Trophoblast cell (in vitro differentiated cells and primary cell): ENCODE results near the gene ABLIM3.

Experiments
- DNase-seq, 2 donors: peaks; one replicate each; pipeline ENCODE4 v3.0.0-alpha.2; 2016
- H2AFZ ChIP-seq: 2 replicates; pipeline ENCODE4 v1.6.1; 2013; ENCODE audit warnings: low read length, moderate library complexity, mild to moderate bottlenecking; ENCODE audit not compliant: insufficient read depth, poor library complexity
- H2AK5ac ChIP-seq: 2 replicates; pipeline ENCODE4 v1.6.1; 2013; ENCODE audit warnings: mild to moderate bottlenecking, low read length
- H2BK120ac ChIP-seq: 2 replicates; pipeline ENCODE4 v1.6.1; 2013; ENCODE audit warnings: low read length, mild to moderate bottlenecking, moderate library complexity; ENCODE audit not compliant: insufficient read depth, poor library complexity
- H2BK12ac ChIP-seq: 2 replicates; pipeline ENCODE4 v1.6.1; 2013; ENCODE audit warnings: mild to moderate bottlenecking, low read length, moderate library complexity
- H2BK5ac ChIP-seq: 2 replicates; pipeline ENCODE4 v1.6.1; 2013; ENCODE audit warnings: low read length, low read depth, moderate library complexity, mild to moderate bottlenecking; ENCODE audit not compliant: poor library complexity
- H3K14ac ChIP-seq: 2 replicates; pipeline ENCODE4 v1.6.1; 2013; ENCODE audit warnings: mild to moderate bottlenecking, low read length
- H3K18ac ChIP-seq: 2 replicates; pipeline ENCODE4 v1.6.1; 2013; ENCODE audit warnings: mild to moderate bottlenecking, low read length
- H3K23ac ChIP-seq: 2 replicates; pipeline ENCODE4 v1.6.1; 2013; ENCODE audit warnings: low read length
- H3K27ac ChIP-seq: 2 replicates; pipeline ENCODE4 v1.5.1; 2013; ENCODE audit warnings: low read depth, mild to moderate bottlenecking, inconsistent platforms, low read length, moderate library complexity
- H3K27me3 ChIP-seq: 2 replicates; pipeline ENCODE4 v1.6.1; 2013; ENCODE audit warnings: inconsistent platforms, mild to moderate bottlenecking, low read length, moderate library complexity; ENCODE audit not compliant: insufficient read depth
- H3K36me3 ChIP-seq, 2 experiments: 1 replicate in 1 of 2; 2 replicates in 1 of 2; pipeline ENCODE4 v1.6.1; 2013; ENCODE audit warnings: low read length in 2 of 2, mild to moderate bottlenecking in 2 of 2, moderate library complexity in 1 of 2; ENCODE audit not compliant: insufficient read depth in 2 of 2, control insufficient read depth in 1 of 2
- H3K4ac ChIP-seq: 2 replicates; pipeline ENCODE4 v1.6.1; 2013; ENCODE audit warnings: low read depth, mild to moderate bottlenecking, low read length, moderate library complexity
- H3K4me1 ChIP-seq, 2 experiments: 1 replicate in 1 of 2; 2 replicates in 1 of 2; pipeline ENCODE4 v1.6.1; 2013; ENCODE audit warnings: low read length in 2 of 2, mild to moderate bottlenecking in 2 of 2, moderate library complexity in 1 of 2; ENCODE audit not compliant: insufficient read depth in 2 of 2, control insufficient read depth in 1 of 2
- H3K4me2 ChIP-seq: 2 replicates; pipeline ENCODE4 v1.6.1; 2013; ENCODE audit warnings: inconsistent platforms, mild to moderate bottlenecking, low read length, moderate library complexity
- H3K4me3 ChIP-seq: 2 replicates; pipeline ENCODE4 v1.5.1; 2013; ENCODE audit warnings: mild to moderate bottlenecking, low read depth, low read length, inconsistent platforms
- H3K79me1 ChIP-seq: one replicate; pipeline ENCODE4 v1.6.1; 2013; ENCODE audit warnings: low read length
- H3K79me2 ChIP-seq: 2 replicates; pipeline ENCODE4 v1.6.1; 2013; ENCODE audit warnings: low read length, mild to moderate bottlenecking; ENCODE audit not compliant: control insufficient read depth, insufficient read depth, poor library complexity
- H3K9ac ChIP-seq: 2 replicates; pipeline ENCODE4 v1.6.1; 2013; ENCODE audit warnings: mild to moderate bottlenecking, low read length
- H3K9me3 ChIP-seq: 2 replicates; pipeline ENCODE4 v1.6.1; 2013; ENCODE audit warnings: low read depth, mild to moderate bottlenecking, control low read depth, inconsistent platforms, low read length; ENCODE audit not compliant: insufficient read depth
- H4K12ac ChIP-seq: 2 replicates; pipeline ENCODE4 v1.6.1; 2013; ENCODE audit warnings: low read depth, mild to moderate bottlenecking, low read length, moderate library complexity
- H4K8ac ChIP-seq: 2 replicates; pipeline ENCODE4 v1.6.1; 2013; ENCODE audit warnings: low read depth, mild to moderate bottlenecking, low read length, moderate library complexity
- H4K91ac ChIP-seq: one replicate; pipeline ENCODE4 v1.6.1; 2013; ENCODE audit warnings: low read depth, mild to moderate bottlenecking, low read length, moderate library complexity
- whole genome bisulfite sequencing: extraction: QIAGEN DNeasy Blood & Tissue Kit; methylation state at CpG from one replicate; pipeline ENCODE4 v1.1.7; 2013; ENCODE audit warnings: missing lambda C conversion rate; ENCODE audit not compliant: insufficient read length, insufficient coverage; ENCODE audit errors: extremely low coverage; 5-methylcytosine and 5-hydroxymethylcytosine counted together

Gene ABLIM3

DNA sequence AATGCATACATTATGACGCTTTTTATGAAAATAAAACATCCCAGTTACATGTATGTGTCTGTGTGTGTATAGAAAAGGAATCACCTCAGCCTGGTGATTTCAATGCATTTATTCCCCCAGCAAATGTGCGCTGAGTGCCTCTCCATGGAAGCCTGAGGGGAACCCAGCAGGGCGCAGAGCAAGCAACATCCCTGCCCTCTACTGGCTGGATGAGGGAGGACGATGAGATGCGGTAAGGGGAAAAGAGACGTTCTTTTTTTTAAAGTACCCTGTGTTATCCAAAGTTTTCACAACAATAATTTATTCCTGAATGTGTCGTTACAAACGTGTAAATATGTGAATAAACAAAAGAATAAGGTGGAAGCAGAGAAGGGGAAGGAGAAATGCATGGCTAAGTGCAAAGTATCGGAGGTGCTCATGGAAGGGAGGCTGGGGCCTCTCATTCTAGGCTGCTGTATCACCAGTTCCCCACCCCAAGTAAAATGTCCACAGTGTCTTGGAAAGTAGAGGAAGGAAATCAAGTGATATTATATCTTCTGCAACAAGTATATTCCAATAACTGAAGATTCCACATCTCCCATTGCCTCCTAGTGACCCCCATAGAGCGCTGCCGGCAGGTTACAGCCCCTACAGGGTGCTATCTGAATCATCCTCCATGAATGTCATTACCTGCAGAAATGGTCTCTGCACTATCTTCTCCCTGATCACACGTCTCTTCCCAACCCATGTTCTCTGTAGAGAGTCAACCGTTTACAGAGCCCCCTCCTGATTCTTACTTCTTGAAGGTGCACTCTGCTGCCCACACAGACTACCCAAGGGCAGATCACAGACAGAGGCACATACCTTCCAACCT, 13.0 kb upstream of the ABLIM3 start:
- peaks cover 2% of the 10 kb centered on the region for H3K79me2 ChIP-seq
- no peak overlapping the region for H3K14ac ChIP-seq
- no peaks in the 10 kb centered on the region for H3K27me3 ChIP-seq
- H3K4me3 ChIP-seq, result no peak overlapping the region
- H3K4me1 ChIP-seq, result peaks cover 15 to 27% of the 10 kb centered on the region in 2 experiments
- no peak overlapping the region for H4K8ac ChIP-seq
- H3K79me1 ChIP-seq, result peaks cover 10% of the 10 kb centered on the region
- no CpG with 5 or more reads among the region's 13 CpGs for WGBS
- no peak overlapping the region for H4K12ac ChIP-seq
- peak; percentile 57 to 70 for DNase-seq
- no peak overlapping the region for H2BK5ac ChIP-seq
- no peak overlapping the region for H3K23ac ChIP-seq
- H3K4me2 ChIP-seq, result no peak overlapping the region
- no peak overlapping the region for H3K9ac ChIP-seq
- peak overlapping the region; percentile 8 for H2BK12ac ChIP-seq
- H2BK120ac ChIP-seq, result no peak overlapping the region
- H3K4ac ChIP-seq, result no peak overlapping the region
- H3K18ac ChIP-seq, result no peak overlapping the region
- H2AFZ ChIP-seq, result no peak overlapping the region
- peak overlapping the region; percentile 18 for H3K27ac ChIP-seq
- peak overlapping the region; percentile 82 for H2AK5ac ChIP-seq
- no peaks in the 10 kb centered on the region for H3K36me3 ChIP-seq
- H3K9me3 ChIP-seq, result no peaks in the 10 kb centered on the region
- H4K91ac ChIP-seq, result no peak overlapping the region

DNA sequence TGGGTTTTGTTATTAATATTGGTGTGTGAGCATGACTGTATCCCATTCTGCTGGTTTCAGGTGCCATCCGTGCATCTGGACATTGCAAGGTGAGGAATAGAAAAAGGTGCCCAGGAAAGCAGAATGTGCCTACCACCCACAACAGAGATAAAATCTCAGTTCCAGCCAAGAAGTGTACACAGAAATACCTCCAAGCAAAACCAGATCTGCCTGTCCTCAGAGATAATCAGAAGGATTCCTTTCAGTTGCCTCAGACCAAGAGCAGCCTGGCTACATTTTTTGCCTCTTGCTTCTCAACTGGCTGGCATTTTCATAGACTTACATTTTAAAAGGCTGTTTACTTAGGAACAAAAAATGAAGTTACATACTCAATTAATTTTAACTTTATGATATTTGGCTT, 12.1 kb upstream of the ABLIM3 start:
- H3K4me1 ChIP-seq, result peaks cover 15 to 29% of the 10 kb centered on the region in 2 experiments
- H3K14ac ChIP-seq, result no peak overlapping the region
- no peaks in the 10 kb centered on the region for H3K36me3 ChIP-seq
- no peak overlapping the region for H2AK5ac ChIP-seq
- no peak overlapping the region for H2BK12ac ChIP-seq
- peak overlapping the region; percentile 36 for H3K4me2 ChIP-seq
- no peaks in the 10 kb centered on the region for H3K9me3 ChIP-seq
- H4K8ac ChIP-seq, result no peak overlapping the region
- H4K91ac ChIP-seq, result no peak overlapping the region
- WGBS, result no CpG with 5 or more reads among the region's 1 CpG
- no peak overlapping the region for H2BK120ac ChIP-seq
- no peak overlapping the region for H2BK5ac ChIP-seq
- H3K9ac ChIP-seq, result no peak overlapping the region
- no peak overlapping the region for H3K18ac ChIP-seq
- peaks cover 2% of the 10 kb centered on the region for H3K79me2 ChIP-seq
- DNase-seq, result peak; percentile 84 to 96
- H3K79me1 ChIP-seq, result peaks cover 11% of the 10 kb centered on the region
- no peak overlapping the region for H3K4ac ChIP-seq
- H3K4me3 ChIP-seq, result no peak overlapping the region
- H3K27ac ChIP-seq, result peak overlapping the region; percentile 70
- no peak overlapping the region for H4K12ac ChIP-seq
- H3K27me3 ChIP-seq, result no peaks in the 10 kb centered on the region
- H3K23ac ChIP-seq, result no peak overlapping the region
- no peak overlapping the region for H2AFZ ChIP-seq

DNA sequence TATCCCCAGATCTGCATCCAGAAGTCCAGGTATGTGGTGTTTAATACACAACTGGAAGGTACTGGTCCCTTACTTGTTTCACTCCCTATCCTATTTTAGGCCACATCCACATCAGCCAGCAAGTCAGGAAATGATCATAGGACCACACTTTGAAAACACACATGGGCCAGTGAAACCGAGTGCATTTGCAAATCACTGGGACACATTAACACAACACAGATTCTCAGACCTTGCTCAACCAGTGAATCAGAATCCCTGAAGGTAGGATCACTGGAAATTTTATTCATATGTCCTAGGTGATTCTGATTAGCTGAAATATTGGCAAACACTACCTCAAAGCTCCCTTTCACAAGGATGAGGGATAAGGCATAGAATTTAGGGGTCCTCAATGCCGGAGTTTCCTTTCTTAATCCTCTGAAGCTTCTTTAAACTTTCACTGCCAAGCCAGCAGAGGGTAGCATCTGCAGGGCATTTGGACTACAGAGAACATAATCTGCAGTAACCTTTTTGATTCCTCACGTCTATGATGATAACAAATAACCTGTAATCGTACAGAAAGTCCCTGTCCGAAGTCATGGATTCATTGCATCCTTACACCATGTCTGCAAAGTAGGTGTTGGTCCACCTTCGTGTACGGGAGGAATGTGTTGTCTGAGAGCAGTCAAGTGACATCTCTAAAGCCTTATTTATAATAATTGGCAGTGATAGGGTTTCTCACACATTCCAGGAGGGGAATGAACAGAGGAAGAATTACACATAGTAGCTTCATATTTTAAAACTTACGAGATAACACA, 11.0 kb upstream of the ABLIM3 start:
- H2BK120ac ChIP-seq, result peak overlapping the region; percentile 3
- peaks cover 18 to 32% of the 10 kb centered on the region in 2 experiments for H3K4me1 ChIP-seq
- peaks cover 2% of the 10 kb centered on the region for H3K9me3 ChIP-seq
- H3K79me1 ChIP-seq, result peaks cover 13% of the 10 kb centered on the region
- no peak overlapping the region for H3K9ac ChIP-seq
- no peak overlapping the region for H3K4me3 ChIP-seq
- H3K36me3 ChIP-seq, result no peaks in the 10 kb centered on the region
- H3K14ac ChIP-seq, result peak overlapping the region; percentile 37
- H2AK5ac ChIP-seq, result peak overlapping the region; percentile 34
- peak overlapping the region; percentile 1 for H4K91ac ChIP-seq
- H3K79me2 ChIP-seq, result peaks cover 2% of the 10 kb centered on the region
- peak; percentile 38 to 80 for DNase-seq
- WGBS, result no CpG with 5 or more reads among the region's 8 CpGs
- no peak overlapping the region for H3K4ac ChIP-seq
- no peak overlapping the region for H4K8ac ChIP-seq
- no peak overlapping the region for H3K23ac ChIP-seq
- H4K12ac ChIP-seq, result no peak overlapping the region
- no peak overlapping the region for H3K27ac ChIP-seq
- H2BK12ac ChIP-seq, result peak overlapping the region; percentile 51
- no peaks in the 10 kb centered on the region for H3K27me3 ChIP-seq
- H3K4me2 ChIP-seq, result no peak overlapping the region
- peak overlapping the region; percentile 47 for H2BK5ac ChIP-seq
- no peak overlapping the region for H3K18ac ChIP-seq
- H2AFZ ChIP-seq, result no peak overlapping the region

DNA sequence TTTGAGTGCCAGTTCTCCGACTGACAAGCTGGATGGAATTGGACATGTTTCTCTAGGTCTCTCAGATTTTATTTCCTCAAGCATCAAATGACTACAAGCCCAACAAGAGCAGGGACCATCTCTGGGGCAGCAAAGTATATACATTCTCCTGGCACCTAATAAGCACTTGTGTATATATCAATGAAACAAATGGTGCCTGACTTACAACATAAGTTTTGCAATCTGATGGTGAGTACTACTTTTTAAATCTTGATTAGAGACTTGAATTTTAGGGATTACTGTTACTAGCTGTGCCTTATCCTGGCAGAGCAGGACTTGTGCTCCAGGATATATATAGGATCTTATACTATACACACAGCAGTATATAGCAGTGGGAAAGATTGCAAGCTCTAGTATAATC, 8.8 kb upstream of the ABLIM3 start:
- no peaks in the 10 kb centered on the region for H3K36me3 ChIP-seq
- no peak overlapping the region for H2AFZ ChIP-seq
- no peak overlapping the region for H3K9ac ChIP-seq
- H3K4me2 ChIP-seq, result no peak overlapping the region
- no peak overlapping the region for H2BK12ac ChIP-seq
- no peak overlapping the region for H4K8ac ChIP-seq
- no peak overlapping the region for H4K91ac ChIP-seq
- peaks cover 11% of the 10 kb centered on the region for H3K79me1 ChIP-seq
- no peak overlapping the region for H3K18ac ChIP-seq
- no peak overlapping the region for H3K27ac ChIP-seq
- H3K4me3 ChIP-seq, result no peak overlapping the region
- H2AK5ac ChIP-seq, result no peak overlapping the region
- peaks cover 2% of the 10 kb centered on the region for H3K79me2 ChIP-seq
- H4K12ac ChIP-seq, result no peak overlapping the region
- H2BK5ac ChIP-seq, result no peak overlapping the region
- no peak overlapping the region for H3K14ac ChIP-seq
- no CpG with 5 or more reads among the region's 1 CpG for WGBS
- no peak overlapping the region for H2BK120ac ChIP-seq
- H3K9me3 ChIP-seq, result peaks cover 2% of the 10 kb centered on the region
- no peak overlapping the region for H3K23ac ChIP-seq
- H3K27me3 ChIP-seq, result no peaks in the 10 kb centered on the region
- no peak for DNase-seq
- H3K4me1 ChIP-seq, result peaks cover 11 to 21% of the 10 kb centered on the region in 2 experiments
- H3K4ac ChIP-seq, result no peak overlapping the region
